ENCODE data around the gene ZNF827.

Gene ZNF827

DNA sequence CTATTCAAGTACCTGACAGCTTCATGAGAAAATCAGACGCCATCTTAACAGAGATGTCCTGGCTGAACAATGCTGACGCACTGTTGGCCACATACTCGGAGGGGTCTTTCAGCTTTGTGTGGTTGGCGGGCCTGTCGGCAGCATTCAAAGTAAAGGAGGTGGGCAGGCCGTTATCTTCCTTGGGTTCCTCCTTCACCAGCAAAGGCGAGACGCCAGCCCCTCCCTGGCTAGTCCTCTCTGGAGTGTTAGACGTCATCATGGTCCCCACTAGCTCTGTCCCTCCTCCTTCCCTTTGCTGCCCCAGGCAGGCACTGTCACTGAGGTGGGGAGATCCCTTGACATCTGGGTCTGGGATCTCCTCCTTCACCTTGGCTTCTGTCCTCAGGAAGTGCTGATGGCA is 53.0 kb downstream of the ZNF827 start:
- no peak for DNase-seq

DNA sequence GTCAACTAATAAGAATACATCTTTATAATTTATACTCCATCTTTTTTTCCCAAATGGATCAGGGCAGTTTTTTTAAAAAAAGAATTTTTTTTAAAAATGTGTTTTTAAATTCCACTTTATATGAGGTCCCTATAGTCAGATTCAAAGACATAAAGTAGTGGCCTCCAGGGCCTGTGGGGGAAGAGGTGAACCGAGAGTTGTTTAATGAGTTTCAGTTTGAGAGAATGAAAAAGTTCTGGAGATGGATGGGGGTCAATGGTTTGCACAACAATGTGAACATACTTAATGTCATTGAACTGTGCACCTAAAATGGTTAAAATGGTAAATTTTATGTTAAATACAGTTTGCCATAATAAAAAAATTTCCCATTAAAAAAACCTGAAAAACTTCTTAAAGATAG is 53.8 kb downstream of the ZNF827 start:
- DNase-seq = no peak

DNA sequence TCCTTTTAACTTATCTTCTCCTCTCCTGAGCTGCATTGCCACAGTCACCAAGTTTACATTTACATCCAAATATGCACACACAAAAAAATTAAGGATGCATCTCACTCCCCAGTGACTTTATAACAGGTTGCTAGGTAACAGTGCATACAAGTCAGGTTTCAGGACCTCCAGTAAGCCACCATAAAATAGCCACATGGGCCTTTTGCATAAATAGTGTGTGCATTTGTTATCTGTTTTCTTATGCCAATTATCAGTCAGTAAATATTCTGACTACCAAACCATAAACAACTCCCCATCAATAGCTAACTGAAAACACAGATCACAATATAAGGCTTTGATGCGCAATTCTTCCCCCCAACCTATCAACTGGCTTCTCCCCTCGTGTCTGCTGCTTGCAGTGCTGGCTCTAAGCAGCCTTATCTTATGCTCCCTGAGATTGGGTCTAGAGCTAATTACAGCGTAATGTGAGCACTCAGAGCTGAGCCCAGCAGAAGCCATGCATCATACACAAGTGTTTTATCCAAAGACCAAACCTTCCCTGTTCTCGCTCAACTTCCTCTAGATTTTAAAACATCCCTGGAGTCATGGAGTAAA is 55.4 kb downstream of the ZNF827 start:
- DNase-seq = no peak

DNA sequence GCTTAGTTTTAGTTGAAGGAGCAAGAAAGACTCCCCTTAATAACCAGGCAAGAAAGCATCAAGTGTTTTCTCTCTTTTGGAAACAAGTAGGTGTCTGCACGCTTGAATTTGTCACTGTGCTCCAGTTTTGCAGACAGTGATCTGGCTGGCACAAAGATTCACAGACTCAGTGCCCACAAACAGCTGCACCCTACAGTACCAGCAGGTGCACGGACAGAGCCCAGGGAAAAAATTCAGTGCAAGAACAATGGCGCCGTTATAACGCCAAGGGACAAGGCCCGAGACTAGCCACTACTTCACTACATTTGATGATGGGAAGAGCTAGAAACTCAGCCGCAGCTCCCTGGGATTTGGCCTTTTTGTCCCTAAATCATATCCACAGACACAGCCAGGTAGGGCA is 56.0 kb downstream of the ZNF827 start:
- peak; percentile 18 for DNase-seq

DNA sequence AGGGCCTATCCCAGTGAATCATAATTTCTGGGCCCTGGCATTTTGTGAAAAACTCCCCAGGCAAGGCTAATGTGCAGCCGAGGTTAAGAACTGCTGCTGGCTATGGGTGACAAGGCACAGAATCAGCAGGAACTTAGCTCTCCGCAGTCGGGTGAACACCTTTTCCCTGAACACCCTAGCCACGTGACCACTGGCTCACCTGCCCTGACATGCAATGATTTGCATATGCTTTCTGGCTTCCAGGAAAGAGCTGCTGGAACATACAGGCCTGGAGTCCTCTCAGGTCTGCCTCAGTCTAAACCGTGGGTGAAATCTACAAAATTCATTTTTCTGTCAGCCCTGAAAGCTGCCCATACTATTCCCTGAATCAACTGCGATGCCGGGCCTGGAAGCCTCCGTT is 56.6 kb downstream of the ZNF827 start:
- DNase-seq = peak; percentile 81

DNA sequence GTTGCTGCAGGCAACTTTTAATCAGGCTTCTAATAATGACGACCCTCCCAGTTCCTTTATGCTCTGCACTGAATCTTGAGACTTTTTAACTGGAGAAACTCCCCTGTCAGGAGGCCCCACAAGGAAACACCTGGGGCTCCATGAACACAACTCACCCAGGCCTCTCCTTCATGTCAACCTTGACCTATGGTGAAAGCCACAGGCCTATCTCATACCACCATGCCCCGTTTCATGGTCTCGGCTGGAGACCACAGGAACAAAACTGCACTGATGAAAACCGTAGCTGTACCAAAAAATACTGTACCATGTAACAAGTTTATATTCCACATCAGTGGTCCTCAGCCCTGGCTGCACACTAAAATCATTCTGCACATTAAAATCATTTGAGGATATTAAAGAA is 57.0 kb downstream of the ZNF827 start:
- DNase-seq = no peak

DNA sequence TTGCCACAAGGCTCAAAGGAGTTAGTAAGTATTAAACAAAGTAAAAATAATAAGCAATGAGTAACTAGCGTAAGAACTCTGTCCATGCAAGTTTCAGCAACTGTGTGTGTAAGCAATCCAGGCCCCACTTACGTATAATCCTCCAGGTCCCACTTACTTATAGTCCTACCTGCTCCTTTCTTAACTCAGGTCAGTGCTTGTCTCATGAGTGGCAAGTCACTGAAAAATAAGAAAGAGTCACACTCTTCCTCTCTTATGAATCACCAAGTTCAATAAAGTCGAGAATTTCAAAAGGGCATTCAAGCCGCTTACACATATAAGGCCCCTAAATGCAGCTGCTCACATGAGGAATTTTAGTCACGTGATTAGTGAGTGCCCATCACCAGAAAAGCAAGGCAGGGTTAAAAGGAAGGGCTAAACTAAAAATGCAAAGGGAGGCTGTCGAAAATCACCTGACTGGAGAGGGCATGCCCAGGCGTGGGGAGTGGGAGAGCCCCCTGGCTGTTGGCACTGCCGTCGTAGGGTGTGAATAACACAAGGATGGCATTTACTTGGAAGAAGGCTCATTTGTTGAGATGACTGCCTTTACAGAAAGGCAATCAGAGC is 58.2 kb downstream of the ZNF827 start:
- DNase-seq = no peak

DNA sequence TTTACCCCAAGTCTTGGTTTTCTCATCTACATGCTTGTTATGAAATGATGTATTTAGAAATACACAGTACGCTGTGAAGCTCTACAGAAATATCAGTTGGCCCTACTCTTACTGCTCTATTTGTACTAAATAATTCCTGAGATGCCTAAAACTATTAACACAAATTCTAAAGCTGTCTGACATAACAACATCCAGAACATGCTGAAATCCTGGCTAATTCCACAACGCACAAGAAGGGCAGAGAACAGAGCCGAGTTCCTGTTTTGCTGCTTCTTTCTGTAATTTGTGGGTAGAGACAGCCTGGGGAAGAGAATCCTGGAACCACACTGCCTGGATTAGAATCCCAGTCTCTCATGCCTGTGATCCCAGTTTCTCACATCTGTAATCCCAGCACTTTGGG is 59.0 kb downstream of the ZNF827 start:
- DNase-seq = no peak

DNA sequence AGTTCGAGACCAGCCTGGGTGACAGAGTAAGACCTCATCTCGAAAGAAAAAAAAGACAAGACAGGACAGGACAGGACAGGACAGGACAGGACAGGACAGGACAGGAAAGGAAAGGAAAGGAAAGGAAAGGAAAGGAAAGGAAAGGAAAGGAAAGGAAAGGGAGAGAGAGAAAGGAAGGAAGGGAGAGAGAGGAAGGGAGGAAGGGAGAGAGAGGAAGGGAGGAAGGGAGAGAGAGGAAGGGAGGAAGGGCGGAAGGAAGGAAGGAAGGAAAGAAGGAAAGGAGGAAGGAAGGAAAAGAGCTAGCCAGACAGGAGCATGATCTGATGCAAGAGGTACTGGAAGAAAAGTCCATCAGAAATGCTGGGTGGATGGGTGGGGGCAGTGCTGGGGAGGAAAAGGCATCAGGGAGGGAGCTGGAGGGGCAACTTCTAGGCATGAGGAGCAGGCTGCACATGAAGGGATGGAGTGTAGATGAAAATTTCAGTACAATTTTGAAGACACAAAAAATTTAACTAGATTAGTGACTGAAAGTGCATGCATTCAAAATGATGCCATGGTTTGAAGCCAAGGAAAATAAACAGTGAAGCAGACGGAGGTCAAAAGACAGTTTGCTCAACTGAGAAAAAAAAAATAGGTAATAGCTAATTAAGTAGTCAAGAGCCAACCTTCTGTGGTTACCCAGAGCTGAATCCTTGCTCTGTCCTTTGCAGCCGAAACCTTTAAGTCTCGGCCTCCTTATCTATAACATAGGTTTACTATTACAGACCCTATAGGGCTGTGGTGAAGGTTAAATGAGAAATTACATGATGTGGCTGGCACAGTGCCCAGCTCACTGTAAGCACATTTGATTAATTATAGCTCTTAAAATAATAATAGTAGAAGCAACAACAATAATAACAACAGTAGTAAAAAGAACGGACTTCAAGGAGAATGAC is 59.9 kb downstream of the ZNF827 start:
- no peak for DNase-seq

DNA sequence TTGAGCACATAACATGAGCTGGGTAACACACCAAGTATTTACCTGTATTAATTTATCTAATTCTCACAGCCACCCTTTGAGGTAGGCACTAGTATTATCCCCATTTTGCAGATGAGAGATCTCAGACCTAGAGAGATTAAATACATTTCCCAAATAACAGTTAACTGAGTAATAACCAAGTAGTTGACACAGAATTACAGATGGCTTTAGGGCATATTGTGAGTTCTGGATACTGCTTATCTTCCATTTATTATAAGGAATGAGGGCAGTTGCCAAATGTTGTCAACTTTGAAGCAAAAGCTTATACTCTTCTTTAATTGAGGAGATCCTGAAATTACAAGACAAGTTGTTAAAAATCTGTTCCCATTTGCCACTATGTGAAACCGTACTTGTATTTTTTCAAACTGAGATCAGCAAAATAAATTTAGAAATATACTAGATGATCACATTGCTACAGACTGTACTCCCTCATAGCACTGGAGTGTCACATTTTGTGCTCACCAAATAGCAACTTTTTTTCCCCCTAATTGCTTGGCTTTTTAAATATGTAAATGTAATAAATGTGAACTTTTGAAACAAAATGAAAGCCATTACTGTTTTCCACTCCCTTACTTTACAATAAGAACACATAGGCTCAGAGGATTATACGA is 62.0 kb downstream of the ZNF827 start:
- DNase-seq = no peak

DNA sequence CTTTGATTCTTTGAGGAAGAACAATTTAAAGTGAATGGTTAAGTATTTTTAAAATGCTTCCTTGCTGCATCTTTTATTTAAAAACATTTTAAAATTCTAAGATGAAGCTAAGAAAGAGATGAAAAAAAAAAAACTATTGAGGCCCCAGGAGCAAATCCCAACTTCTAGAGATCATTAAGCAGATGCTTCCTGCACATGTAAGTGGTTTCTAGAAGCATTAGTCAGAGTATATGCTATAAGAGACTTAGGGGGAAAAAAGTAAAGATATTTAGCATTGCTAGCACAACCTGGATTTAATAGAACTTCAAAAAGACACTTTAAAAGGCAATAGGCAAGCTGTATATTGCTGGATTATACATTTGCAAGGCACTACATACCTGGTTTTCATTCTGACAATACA is 64.7 kb downstream of the ZNF827 start:
- DNase-seq = no peak

DNA sequence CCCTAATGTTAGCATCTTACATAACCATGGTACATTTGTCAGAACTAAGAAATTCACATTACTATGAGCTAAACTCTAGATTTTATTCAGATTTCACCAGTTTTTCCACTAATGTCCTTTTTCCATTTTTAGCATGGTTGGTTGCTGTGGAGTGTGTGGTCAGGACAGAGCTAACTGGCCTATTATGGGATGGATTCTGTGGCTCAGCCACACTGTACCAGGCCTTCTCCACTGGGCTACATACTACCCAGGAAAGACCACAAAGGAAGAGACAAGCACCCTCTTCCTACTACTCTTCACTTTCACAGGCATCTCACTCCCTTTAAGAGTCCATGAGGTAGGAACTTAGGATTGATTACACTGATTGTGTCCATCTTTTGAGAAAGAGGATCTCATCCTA is 67.4 kb downstream of the ZNF827 start:
- DNase-seq = no peak

DNA sequence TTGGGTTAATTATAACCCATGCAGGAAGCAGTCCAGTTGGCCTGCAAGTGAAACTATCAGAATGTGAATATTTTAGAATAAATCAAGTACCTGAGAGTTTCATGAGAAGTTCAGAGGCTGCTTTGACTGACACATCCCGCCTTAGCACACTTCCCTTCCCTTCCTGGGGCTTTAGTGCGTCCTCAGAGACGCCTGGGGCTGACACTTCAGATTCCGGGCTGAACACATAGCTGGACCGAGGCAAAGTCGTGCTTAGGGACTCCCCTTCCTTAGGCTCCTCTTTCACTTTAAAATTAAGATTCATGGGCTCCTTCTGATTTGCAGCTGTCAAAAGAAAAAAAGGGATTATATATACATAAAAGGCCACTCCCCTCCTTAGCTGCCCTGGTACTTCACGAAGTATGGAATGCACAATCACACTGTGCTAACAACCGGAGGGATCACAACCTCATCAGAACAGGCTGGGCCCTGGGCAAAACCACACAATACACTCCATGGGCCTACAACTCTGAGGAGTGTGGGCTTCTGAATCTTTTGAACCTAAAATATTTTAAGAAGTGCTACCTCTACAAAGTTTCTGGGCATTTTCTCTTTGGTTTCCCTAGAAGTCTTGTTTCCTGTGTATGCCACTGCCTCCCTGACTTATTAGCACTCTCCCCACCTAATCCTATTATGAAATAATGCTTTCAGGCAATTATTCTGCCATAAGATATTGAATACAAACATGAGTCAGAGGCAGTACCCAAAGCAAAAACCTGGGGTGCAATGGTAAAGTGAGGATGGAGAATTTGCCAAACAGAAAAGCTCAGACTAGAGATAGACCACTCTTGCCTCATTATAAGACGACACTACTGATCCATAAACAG is 68.2 kb downstream of the ZNF827 start:
- no peak for DNase-seq

DNA sequence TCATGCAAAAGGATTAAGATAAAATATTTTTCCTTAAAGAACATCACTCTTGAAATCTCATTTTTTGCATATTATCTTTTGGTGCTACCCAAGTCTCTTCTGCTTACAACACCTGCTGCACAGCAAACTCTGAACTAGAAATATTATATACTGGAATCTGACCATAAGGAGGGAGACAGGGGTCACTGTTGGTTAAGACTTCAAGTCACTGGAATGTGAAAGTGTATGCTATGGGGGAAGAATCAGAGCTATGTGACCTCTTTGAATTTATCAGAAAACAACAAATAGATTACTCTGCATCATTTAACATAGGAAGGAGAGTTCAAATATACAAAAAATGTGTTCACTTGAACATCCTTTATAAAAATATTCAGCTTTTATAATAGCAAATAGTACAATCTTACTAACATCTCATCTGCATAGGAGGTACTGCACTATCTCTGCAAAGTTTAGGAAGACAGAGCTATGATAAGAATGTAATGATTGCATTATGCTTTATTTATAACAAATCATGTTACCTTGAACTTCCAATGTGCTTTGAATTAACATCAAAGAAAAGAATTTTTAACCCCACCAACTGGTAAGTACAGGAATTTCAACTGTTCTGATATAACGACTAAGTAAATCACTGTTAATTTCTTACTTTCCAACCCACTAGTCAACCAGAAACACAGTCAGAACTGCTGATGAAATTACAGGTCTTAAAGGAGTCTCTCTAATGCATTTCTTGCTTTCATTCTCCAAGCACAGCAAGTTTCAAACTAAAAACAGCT is 69.8 kb downstream of the ZNF827 start:
- DNase-seq = no peak

DNA sequence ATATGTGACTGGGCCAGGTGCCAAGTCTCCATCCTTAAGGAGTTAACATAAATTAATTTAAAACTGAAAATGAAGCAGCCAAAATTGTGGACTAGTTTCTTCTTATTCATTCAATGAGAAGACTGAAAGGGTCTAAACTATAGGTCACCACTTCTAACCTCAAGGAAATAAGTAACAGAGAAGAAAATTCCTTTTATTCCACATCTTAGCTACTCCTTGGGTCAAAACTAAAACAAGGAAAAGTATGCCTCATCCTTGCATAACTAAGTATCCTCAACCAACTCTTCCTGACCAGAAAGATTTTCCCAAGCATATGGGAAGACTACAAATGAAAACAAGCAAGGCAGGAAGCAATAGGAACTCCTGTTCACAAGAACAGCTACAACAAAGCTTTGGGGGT is 71.2 kb downstream of the ZNF827 start:
- DNase-seq = no peak

DNA sequence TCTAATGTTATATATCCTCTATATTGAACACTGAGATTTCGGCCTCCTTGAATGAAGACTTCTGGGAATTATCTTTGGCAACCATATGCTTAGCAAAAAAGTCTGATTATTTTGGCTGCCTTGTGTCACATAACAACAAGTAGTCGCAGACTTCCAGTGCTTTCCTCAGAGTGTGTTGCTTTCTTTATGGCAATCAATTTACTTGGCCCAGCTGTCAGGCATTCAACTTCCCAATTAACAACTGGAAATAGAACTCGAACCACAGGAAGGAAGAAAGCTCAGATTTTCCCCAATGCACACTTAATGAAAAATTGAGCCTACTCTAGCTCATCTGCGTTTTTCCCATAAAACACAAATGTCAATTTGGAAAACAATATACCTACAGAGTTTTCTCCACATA is 71.6 kb downstream of the ZNF827 start:
- no peak for DNase-seq

DNA sequence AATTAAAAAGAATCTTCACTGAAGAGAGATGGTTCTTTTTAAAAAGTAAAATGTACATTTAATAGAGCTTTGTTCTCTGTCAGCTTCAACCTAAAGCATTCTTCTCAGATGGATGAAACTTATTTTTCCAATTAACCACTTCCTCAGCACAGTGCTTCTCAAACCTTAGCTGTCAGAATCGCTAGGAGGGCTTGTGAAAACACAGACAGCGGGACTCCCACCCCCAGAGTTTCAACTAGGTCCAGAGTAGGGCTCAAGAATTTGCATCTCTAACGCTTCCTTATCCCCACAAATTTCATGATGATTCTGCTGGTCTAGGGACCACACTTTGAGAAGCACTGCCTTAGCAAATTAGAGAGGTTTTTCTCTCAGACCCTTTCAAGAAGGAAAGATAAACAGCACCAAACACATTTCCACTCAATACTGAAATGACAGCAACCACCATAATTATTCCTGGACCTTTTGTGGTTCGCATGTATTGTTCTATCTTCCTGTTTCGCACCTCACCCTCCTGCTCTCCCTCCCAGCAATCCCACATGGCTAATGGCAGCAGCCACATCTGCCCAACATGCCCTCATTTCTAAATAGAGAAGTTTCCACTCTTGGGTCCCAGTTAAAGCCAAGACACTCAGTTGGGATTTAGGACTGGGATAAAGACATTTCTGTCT is 73.2 kb downstream of the ZNF827 start:
- no peak for DNase-seq

DNA sequence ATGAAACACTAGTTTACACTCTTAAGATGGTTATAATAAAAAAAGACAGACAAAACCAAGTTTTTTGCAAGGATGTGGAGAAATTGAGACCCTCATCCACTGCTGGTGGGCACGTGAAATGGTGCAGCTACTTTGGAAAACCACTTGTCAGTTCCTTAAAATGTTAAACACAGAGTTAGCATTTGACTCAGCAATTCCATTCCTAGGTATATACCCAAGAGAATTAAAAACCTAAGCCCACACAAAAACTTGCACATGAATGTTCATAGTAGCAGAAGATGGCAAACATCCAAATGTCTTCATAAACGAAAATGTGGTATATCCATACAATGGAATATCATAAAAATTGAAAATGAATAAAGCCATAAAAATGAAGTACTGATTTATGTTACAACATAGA is 75.4 kb downstream of the ZNF827 start:
- DNase-seq = no peak

DNA sequence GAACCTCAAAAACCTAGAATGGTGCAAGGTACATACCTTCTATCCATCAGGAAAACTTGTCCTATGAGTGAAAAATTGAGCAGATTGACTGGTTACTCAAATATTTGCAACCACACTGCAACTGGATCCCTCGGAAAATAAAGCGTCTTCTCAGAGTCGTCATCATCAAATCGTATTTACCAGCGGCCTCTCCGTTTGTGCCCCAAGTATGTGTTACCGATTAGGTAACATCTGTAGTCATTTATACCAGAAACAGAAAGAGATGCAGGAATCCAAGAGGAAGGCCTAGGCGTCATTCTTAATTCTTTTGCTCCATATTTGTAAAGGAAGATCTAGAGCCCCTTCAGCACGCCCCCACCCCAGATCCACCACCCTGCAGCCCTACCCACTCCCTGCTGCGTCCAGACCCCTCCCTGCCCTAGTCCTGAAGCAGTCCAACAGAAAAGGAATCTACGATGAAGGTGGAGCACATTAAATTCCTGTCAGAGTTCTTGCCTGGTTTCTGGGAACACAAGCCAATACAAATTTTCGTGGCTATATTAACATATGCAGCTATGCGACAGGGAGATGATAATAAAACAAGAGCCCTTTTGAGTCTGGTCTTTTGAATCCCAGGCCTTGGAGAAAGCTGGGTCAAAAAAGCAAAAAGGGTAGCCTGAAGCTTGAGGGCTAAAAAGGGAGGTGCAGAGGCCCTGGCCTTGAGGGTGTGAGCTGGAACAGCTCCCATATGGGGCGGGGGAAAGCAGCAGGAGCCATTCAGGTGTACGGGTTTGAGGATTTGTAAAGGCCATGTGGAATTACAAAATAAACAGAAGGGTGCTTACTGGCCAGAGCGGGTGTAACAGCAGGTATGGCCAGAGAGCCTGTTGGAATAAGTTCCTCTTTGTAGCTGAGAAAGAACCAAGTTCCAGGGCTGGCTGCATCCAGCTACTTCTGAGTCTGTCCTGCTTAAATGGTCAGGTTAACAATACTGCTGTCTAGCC is 77.0 kb downstream of the ZNF827 start:
- peak; percentile 26 for DNase-seq

DNA sequence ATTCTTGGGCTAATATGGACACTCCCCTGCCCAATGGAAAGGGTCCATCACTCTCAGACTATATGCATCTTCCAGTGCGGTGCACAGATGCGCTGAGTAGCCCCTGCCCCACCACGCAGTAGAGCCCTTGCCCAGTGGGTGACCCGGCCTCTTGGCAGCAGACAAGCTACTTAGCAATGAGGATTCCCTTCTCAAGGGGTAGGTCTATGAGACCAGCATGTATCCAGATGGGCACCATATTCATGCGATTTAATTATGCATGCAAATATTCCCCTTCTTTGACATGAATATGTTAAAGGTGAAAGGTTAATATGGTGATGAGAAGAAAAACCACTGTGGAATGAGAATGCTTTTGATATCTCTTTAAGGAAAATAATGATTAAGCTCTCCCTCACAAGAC is 77.7 kb downstream of the ZNF827 start:
- no peak for DNase-seq

Data from NCI-H146 (cell line).